NCI-H2196 (cell line): Measurements from ENCODE around the gene LRSAM1.

Experiments used
- DNase-seq: peaks from one replicate; lab custom pipeline; 2025; ENCODE audit not compliant: unreplicated experiment; lab: John Stamatoyannopoulos, UW

LRSAM1 gene

DNA sequence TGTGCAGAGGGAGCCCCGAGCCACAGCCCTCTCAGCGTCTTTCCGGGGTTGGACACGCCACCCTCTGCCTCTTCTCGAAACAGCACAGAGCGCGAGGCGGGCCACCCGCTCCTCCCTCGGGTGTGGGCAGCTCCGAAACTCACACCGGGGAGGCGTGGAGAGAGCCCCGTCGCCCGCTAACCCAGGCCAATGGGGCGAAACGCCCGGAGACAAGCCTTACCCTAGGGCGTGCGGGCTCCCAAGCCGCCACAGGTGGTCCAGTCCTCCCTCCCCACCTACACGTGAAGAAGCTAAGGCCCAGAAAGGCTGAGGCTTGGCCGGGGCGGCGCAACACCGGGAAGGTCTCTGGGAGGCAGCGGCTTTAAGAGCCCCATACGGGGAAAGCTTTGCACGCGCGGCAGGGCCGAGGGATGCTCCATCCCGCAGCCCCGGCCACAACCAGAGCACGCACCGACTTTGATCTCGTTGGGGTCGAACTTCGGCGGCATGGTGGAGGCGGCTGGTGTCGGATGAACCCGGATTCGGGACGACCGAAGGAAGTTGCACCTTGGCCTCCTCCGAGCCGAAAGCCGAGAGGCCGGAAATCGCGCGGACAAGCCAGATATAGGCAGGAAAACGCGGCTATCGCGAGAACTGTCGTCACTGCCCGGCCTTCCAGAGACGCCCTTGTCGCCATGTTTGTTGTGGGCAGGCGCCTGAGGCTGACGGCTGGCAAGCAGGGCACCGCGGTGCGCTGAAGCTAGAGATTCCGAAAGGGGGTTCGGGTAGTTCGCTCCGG lies at the start of gene LRSAM1, which contains the start of gene RPL12:
Gene LRSAM1, plus strand, starts transcription at position 681 of the 778 bp plus-strand sequence. CDS start 3,018 bp downstream, outside the sequence.
Gene RPL12, minus strand, starts transcription at position 577 of the 778 bp plus-strand sequence. Its CDS starts 89 bp downstream, at position 488.
- peak; percentile 94 for DNase-seq

DNA sequence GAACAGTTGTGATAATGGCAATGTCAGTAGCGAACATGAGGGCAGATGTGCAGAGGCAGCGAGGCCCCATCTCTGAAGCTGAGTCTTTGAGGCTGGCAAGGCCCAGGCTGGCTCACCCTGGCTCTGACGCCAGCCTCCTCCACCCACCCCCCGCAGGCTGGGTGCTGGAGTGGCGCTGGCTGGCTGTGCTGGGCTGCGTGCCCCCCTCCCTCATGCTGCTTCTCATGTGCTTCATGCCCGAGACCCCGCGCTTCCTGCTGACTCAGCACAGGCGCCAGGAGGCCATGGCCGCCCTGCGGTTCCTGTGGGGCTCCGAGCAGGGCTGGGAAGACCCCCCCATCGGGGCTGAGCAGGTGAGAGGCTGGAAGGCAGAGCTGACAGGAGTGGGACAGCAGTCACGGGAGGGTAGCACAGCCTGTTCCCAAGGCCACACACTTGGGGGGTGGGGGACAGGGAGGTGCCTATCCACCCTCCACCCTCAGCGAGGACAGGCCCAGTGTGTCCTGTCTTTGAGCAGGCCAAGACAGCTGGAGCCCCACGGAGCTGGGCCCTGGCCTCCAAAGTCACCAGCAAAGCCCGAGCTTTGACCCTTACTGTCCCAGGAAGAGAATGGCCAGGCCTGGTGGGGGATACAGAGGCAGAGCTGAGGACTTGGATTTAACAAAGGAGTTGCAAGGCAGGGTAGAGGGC lies 48.8 kb upstream of the LRSAM1 start:
- DNase-seq, result no peak

GRCh38 chr9:127403507-127404192 lies 47.7 kb upstream of the LRSAM1 start:
- DNase-seq, result no peak

DNA sequence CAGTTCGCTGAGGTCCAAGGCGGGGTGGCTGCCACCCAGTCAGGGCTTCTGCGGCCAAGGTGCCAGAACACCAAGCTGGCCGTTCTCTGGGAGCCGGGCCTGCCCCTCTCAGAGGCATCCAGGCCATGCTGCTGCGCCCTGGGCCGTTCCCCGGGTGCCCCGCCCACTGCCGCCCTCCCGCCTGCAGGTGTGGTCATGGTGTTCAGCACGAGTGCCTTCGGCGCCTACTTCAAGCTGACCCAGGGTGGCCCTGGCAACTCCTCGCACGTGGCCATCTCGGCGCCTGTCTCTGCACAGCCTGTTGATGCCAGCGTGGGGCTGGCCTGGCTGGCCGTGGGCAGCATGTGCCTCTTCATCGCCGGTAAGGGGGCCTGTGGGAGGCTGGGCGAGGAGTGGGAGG lies 46.7 kb upstream of the LRSAM1 start:
- no peak for DNase-seq

DNA sequence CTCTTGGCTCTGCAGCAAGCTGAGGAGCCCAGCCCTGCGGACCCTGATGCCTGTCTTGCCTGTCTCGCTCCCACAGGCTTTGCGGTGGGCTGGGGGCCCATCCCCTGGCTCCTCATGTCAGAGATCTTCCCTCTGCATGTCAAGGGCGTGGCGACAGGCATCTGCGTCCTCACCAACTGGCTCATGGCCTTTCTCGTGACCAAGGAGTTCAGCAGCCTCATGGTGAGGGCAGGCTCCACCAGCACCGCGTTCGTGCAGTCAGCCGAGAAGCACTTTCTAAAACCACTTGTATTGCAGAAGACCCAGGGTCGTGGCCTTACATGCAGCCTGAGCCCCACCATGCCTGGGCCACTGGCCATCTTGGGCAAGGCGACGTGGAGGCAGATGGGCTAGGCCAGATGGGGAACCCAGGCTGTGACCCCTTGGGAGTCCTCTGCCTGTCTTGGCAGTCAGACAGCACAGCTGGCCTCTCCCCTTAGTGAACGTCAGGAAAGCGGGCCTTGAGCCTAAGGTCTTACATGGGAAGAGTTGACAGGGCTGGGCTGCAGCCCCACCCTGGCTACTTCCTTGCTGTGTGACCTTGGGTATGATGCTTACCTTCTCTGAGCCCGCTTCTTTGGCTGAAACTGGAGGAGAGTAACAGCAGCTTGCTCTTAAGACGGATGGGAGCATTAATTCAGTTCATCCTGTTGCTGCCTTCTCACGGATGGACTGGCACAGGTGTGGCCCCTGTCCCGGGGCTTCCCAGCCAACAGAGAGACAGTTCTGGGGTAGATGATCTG lies 45.8 kb upstream of the LRSAM1 start:
- DNase-seq, result no peak

- no peak for DNase-seq
These were observed 44.4 kb upstream of the LRSAM1 start for GRCh38 chr9:127406799-127407491.

GRCh38 chr9:127407492-127407843 lies 43.8 kb upstream of the LRSAM1 start:
- no peak for DNase-seq

- DNase-seq, result no peak
These were observed 40.2 kb upstream of the LRSAM1 start for GRCh38 chr9:127411122-127411521.

DNA sequence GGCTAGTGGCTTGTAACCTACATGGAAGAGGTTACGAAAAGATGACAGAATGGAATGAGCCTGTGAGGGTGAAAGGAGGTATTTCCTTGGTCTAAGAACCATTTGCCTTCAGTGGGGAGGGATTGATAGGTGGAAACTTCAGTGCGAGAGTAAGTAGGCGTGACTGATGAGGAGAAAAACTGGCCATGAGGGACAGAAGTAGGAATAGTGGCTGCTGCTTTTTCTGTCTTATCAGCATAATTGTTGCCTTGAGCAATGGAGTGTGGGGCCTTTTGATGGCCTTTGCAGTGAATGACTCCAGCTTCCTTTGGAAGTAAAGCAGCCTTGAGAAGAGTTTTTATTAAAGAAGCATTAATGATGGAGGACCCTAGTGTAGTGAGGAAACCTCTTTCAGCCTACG lies 36.2 kb upstream of the LRSAM1 start:
- DNase-seq, result no peak

DNA sequence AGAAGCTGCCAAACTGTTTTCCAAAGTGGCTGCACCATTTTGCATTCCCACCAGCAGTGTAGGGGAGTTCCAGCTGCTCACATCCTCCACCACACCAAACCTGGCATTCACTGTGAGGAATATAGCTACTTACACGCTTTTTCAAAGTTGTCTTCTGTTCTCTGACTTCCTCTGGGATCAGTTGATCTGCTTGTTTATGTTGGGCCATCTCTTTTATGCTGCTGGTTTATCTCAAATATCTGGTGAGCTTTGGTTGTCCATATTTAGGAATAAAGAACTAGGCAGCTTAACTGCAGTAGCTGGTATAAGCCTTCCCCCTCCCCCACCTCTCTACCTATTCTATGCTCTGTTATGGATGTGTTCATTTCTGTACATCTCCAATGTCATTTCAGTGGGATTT lies 35.7 kb upstream of the LRSAM1 start:
- no peak for DNase-seq

- peak; percentile 10 for DNase-seq
These were observed 33.9 kb upstream of the LRSAM1 start for GRCh38 chr9:127417131-127418036.

DNA sequence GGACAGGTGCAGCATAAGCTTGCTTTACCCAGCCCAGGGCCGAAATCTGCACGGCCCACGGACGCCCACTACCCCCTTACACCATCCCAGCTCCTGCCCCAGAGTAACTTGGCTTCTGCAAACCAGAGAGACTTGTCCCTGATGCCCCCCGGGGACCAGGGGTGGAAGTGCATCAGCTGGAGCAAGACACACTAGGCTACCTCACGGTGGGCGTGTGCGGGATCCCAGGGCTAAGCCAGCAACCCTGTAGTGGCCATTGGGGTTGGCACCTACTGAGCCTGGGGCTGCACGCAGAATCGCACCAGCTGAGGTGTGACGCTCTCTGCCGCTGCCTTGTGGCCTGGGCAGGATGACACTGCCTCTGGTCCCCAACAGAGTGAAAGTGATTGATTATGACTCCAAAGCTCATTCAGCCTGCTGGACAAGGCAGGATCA lies 33.3 kb upstream of the LRSAM1 start:
- peak; percentile 22 for DNase-seq

GRCh38 chr9:127419348-127419747 lies 32.0 kb upstream of the LRSAM1 start:
- no peak for DNase-seq

GRCh38 chr9:127421057-127421456 lies 30.3 kb upstream of the LRSAM1 start:
- no peak for DNase-seq

GRCh38 chr9:127422133-127422782 lies 29.1 kb upstream of the LRSAM1 start:
- DNase-seq, result no peak

DNA sequence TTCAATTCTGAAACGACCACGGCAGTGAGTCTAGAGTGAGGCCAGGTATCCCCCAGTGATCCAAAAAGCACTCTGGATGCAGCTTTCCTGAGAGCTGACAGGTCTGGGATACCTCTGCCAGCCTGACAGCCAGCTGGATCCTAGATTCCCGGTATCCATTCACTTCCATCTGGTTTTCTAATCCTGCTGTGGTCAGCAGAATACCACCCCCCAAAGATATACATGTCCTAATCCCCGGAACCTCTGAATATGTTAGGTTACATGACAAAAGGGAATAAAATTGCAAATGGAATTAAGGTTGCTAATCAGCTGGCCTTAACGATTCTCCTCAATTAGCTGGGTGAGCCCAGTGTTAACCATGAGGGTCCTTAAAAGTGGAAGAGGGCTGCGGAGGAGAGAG lies 28.5 kb upstream of the LRSAM1 start:
- DNase-seq, result no peak

- no peak for DNase-seq
These were observed 27.8 kb upstream of the LRSAM1 start for GRCh38 chr9:127423476-127423933.

DNA sequence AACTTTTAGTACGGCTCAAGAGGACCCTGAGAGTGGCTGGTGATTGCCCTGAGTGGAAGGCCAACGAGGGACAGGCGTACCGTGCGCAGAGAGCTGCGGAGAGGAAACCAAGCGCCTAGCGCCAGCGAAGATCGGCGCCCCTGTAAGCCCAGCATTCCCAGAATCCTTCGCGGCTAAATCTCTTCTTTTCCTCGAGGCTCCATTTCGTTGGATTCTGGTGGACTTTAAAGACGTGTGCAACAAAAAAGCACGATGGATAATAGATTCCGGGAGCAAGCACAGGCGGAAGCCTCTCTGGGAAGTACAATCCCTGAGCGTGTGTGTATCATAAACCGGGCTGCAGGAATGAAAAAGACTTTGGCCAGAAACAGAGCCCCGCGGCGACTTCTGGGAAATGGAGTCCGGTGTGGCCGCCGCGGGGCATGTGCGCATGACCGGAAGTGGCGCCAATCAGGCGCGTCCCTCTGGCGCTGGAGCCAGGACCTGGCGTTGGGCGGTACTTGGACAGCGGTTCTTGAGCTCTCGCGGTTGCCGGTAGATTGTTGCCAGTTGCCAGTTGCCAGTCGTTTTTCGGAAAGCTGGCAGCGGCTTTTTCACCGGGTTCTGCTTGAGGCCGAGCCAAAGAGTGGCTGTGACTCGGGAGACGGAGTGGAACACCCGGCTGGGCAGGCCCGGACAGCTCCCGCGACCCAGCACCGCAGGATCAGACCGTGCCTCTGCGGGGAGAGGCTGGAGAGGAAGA lies 27.2 kb upstream of the LRSAM1 start, which contains the start of gene ZNF79:
Gene ZNF79, plus strand, starts transcription at position 449 of the 742 bp plus-strand sequence. CDS start 406 bp downstream, outside the sequence.
- peak; percentile 90 for DNase-seq
